Measurements from ENCODE around the gene HECW1.

DNA sequence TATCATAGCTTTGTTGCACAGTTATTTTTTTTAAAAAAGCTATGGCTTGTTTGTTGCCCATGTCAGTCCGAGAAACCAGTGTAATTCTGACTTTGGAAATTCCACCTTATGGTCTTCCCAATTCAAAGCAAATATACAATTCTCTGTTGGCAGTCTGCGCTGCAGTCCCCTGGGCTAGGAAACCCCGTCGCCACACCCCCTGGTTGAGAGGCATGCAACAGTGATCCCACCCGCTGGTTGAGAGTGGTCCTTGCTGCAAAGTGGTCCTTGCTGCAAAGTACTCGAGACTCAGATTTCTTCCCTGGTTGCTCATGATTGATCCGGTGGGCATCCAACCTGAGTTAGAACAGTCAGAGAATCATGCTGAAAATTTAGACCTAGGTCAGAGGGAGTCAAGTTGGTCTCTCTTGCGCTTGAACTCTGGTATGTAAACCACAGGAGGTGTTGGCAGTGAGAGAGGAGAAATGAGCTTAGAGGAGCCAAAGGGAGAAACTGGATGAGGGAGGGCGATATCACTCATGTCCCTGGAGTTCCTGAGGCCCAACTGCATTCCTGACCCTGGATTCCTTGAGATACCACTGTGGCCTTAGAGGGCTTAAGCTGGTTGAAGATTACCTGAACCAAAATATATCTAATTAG, 425.4 kb downstream of the HECW1 start:
- TF ChIP-seq EGR1 (IDR thresholded peaks at IDR 0.05) (no peak), ZBTB7A (IDR thresholded peaks at IDR 0.05; ENCODE audit: low read depth) (no peak), RAD21 (IDR thresholded peaks at IDR 0.05; ENCODE audit: low read depth) (no peak), EP300 (IDR thresholded peaks at IDR 0.05; ENCODE audit: borderline replicate concordance) (no peak), CREB1 (IDR thresholded peaks at IDR 0.05; ENCODE audit: low read depth) (no peak)
- TF ChIP-seq, protein P1, sequence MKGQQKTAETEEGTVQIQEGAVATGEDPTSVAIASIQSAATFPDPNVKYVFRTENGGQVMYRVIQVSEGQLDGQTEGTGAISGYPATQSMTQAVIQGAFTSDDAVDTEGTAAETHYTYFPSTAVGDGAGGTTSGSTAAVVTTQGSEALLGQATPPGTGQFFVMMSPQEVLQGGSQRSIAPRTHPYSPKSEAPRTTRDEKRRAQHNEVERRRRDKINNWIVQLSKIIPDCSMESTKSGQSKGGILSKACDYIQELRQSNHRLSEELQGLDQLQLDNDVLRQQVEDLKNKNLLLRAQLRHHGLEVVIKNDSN (IDR thresholded peaks at IDR 0.05) = no peak
- TF ChIP-seq, protein P2, sequence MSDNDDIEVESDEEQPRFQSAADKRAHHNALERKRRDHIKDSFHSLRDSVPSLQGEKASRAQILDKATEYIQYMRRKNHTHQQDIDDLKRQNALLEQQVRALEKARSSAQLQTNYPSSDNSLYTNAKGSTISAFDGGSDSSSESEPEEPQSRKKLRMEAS (IDR thresholded peaks at IDR 0.05) = no peak
